GM18909 (cell line): Measurements from ENCODE around the gene GPC6.

Experiments
- ATAC-seq: cut with Tn5 transposase; IDR thresholded peaks from one replicate; pipeline ENCODE4 v1.9.1; 2021; ENCODE audit warnings: mild to moderate bottlenecking; ENCODE audit not compliant: unreplicated experiment, poor library complexity

Gene GPC6

GRCh38 chr13:93981426-93981977 is 754.9 kb downstream of the GPC6 start:
- no peak for ATAC-seq

- no peak for ATAC-seq
These were observed 755.7 kb downstream of the GPC6 start for GRCh38 chr13:93982179-93982918.

GRCh38 chr13:93984052-93984451 is 757.4 kb downstream of the GPC6 start:
- ATAC-seq = no peak

GRCh38 chr13:93984876-93985275 is 758.3 kb downstream of the GPC6 start:
- ATAC-seq = no peak

GRCh38 chr13:93987458-93987857 is 760.9 kb downstream of the GPC6 start:
- ATAC-seq = no peak

DNA sequence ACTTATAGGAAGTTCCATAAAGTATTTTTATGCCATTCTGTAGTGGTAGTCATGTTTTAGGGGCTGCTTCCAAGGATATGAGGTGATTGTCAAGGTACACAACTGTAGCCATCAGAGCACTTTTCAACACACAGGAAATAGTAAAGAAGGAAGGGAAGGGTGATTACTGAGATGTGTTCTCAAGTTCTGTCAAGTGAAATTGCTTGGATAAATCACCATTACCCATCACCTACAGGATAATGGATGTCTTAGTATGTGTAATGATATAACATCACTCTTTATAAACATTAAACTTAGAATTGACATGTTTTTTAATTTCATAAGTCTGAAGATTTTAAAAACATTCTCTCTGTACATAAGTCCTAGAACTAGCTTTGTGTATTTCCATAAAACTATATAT is 765.0 kb downstream of the GPC6 start:
- ATAC-seq = no peak

GRCh38 chr13:93996481-93996880 is 769.9 kb downstream of the GPC6 start:
- no peak for ATAC-seq

- no peak for ATAC-seq
These were observed 779.7 kb downstream of the GPC6 start for GRCh38 chr13:94006296-94006695.

- no peak for ATAC-seq
These were observed 780.5 kb downstream of the GPC6 start for GRCh38 chr13:94007072-94007471.

DNA sequence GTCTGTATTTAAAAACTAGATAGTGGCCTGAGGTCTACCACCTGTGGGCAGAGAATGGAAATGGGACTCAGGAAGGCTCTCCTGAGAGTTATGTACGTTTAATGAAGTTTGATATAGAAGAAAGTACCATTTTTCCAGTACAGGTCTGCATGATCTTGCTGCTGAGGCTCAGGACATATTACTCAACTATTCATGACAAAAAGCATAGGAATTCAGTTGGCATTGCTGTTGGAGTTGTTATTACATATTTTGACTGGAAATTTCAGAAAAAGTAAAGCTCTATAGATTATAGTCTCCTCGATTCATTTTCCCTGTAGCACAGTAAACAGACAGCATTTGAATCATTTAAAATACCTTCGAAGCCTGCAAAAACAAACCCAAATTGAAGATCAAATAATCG is 783.1 kb downstream of the GPC6 start:
- ATAC-seq = no peak

DNA sequence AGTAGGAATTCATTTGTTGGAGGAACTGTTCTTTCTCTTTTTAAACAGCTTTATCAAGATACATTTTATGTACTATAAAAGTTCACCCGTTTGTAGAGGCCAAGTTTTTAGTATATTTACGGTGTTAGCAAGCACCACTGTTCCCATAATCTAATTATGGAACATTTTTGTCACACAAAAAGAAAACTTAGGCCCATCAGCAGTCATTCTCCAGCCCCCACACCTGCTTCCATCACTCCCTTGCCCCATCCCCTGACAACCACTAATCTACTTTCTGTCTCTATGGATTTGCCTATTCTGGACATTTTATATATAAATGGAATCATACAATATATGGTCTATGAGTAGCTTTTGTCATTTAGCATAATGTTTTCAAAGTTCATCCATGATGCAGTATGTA is 787.9 kb downstream of the GPC6 start:
- no peak for ATAC-seq

DNA sequence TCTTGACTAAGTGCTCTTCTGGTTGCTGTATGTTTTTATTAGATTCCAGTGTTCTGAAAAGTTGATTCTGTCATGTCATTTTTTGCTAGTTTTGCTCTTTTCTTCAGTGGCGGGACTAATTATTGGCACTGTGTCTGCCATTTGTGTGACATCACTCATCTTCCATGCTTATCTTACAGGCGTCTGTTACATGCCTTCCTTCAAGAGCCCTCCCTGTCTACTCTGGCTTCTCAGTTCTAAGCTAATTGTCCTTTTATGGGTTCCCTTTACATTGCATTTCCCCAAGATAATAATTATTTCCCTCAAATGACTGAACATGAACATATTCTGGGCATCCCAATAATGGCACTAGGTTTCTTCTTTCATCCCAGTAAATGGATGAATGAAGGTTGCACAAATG is 793.8 kb downstream of the GPC6 start:
- ATAC-seq = no peak

DNA sequence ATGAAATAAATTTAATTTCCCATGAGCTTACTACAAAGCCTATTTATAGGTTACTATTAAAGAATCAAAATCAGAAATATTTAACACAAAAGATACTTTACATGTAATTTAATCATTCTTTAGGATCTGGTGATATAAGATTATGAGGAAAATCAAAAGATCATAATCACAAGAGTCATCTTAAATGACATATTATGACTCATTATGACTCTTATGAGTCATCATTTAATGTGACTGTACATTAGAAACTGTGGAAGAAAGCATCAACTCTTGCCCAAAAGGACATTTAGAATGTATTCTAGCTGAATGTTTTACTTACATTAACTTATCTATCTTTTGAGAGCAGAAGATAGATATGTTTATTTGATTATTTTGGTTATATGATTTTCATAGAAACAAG is 794.2 kb downstream of the GPC6 start:
- ATAC-seq = no peak

- no peak for ATAC-seq
These were observed 801.6 kb downstream of the GPC6 start for GRCh38 chr13:94028234-94028633.

GRCh38 chr13:94028650-94029049 is 802.0 kb downstream of the GPC6 start:
- no peak for ATAC-seq

- ATAC-seq = no peak
These were observed 804.0 kb downstream of the GPC6 start for GRCh38 chr13:94030415-94031119.

DNA sequence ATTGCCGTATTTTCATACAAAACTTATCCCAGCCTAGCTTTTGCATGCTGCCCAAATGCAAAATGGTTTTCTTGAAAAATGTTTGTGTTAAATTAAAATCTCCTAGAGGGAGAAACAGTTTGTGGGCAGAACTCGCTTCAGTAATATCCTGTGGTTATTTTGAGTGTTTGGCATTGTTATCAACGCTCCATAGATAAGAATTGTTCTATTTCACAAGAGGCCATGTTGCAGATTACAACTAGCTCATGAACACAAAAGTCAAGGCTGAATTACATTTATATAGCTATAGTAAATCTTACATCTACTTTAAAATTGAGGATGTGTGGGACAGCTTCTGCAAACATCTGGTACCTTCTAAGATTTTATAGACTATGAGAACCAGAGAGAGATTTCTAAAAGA is 805.0 kb downstream of the GPC6 start:
- ATAC-seq = no peak

GRCh38 chr13:94033098-94033497 is 806.5 kb downstream of the GPC6 start:
- no peak for ATAC-seq

GRCh38 chr13:94033830-94034642 is 807.4 kb downstream of the GPC6 start:
- ATAC-seq = no peak

GRCh38 chr13:94050039-94050438 is 823.4 kb downstream of the GPC6 start:
- no peak for ATAC-seq

DNA sequence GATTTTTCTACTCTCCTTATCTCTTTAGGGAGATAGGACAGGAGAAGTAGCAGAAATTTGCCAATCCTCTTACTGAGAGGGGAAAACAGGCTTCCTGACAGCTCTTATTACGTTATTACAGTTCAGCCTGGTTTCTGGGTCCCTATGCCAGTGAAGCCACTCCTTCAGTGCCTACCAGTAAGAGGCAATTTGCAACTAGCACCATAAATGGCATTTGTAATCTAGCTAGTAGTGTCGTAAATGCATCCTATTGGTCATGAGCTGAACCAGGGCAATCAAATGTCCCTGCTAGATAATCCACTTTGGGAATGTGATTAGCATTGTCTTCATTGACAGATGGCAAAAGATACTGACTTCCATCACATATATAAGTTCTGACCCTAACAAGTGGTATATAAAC is 824.1 kb downstream of the GPC6 start:
- ATAC-seq = no peak
